ENCODE results near the gene PDLIM4. TPM values are rescaled to one million over a fixed set of nuclear protein-coding genes. Genes with fewer than 3 reads are reported as not detected.

PDLIM4 gene
- total RNA-seq, 1 donor from 2014 or later: 92.0 TPM

DNA sequence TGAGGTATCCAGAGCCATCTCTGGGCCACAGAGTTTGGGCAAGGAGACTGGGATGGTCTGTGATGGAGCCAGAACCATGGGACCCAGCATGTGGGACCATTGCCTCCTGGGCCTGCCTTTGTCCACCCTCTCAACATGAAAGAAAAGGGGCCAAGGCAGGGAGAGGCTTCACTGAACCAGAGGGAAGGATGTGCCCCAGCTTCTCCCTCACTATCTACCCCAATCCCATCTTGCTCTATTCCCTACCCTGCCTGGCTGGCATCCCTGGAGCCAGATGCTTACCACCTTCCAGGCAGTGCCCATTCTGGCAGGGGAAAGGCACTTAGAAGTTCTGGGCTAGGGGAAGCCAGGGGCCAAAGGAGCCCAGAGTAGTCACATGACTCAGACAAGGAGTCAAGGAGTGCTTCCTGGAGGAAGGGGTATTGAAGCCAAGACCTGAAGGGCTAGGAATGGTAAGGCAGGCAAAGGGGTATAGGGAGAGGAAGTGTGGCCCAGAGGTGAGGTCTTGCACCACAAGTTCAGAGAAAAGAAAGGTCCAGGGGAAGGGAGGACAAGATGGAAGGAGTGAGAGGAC is 9.8 kb downstream of the PDLIM4 start:
- DNase-seq (ENCODE audit: low read depth): no peak

DNA sequence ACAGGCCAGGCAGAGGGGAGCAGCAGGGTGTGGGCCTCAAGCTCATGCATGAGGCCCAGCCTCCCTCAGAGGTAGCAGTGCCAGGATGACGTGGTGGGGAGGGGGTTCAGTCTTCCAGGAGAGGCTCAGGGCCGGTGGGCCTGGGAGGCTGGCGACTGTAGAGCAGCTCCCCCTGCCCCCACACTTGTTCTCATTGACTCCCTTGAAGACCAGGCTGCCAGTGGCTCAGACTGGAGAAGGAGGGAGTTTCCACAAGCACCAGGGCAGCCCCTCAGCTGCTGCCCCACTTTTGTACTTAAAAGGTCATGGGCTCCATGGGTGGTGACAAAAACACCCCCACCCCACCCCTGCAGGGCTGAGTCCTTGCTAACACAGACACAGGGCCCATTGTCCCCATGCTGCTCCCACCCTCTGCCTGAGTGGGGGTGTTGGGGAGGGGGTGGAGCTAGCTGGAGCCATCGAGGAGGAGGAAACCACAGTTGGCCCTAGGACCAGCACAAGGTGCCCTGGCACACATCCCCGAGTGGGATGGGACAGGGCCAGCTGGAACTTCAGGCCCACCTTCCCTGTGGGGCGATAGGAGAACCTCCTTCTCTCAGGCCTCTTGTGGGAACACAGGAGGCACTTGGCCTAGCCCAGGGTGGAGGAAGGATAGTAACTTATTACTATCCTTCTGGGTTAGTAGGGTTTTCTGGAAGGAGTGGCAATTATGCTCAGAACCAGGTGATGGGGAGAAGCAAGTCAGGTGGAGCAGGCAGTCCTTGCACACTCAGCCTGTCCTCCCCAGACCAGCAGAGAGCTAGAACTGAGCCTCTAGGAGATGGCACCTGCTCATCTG is 10.7 kb downstream of the PDLIM4 start:
- DNase-seq (ENCODE audit: low read depth): no peak

DNA sequence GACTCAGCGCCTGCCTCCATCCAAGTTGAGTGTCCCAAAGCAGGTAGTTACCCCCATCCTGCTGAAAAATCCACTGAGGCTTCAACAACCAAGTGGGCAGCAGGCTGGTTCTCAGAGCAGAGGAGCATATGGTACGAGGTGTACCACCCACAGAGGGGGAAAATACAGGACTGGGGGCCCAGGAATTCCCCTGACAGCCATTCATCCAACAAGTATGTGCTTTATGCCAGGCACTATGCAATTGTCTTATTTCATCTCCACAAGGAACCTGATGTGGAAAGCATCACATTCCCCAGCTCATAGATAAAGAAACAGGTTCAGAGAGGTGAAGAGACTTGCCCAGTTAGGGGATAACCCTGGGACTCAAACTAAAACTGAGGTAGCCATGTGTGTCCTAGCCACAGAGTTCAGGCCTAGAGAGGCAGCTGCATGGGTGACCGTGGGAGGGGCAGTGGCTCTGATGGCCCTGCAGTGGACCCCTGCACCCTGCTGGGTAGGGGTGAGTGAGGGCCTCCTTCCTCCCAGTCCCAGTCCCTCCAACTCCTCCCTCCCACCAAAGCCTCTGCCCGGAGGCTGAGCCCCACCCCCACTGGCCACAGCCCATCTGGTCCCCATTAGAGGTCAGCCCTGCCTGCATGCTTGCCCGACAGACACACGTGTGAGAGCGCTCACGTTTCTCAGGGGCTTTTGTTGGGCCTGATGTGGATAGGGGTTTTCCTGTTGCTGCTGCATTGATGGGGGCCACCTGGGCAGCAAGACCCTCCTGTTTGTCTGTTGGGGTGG is 11.5 kb downstream of the PDLIM4 start:
- peak; percentile 82 for DNase-seq (ENCODE audit: low read depth)

GRCh38 chr5:132269635-132270334 is 12.3 kb downstream of the PDLIM4 start:
- DNase-seq (ENCODE audit: low read depth): no peak

DNA sequence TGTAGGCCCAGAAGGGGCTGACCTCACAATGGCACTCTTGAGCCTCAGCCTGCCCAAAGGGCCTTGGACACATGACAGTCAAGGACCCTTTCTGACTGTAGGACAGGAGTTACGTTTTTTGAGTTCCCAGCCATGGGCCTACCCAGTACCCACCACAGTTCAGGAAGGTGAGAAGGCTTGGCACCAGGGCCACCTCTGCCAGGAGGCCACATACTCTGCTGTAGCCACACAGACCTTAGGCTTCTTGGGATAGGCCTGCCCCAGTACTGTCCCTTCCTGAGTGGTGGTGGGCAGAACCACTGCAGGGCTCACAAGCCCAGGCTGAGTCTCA is 12.8 kb downstream of the PDLIM4 start:
- no peak for DNase-seq (ENCODE audit: low read depth)

DNA sequence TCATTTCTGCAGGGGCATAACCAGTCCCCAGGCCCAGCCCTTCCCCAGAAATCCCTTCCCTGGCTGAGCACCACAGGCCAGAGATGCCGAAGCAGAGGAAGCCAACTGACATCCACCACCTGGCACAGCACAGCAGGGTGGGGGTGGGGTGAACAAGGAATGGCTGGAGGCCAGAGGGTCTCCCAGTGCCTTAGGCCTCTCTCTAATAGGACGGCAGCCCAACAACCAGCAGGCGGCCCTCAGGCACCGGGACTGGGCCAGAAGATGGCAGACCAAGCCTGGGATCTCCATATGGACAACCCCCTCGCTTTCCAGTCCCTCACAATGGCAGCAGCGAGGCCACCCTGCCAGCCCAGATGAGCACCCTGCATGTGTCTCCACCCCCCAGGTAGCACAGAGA is 13.2 kb downstream of the PDLIM4 start:
- no peak for DNase-seq (ENCODE audit: low read depth)

DNA sequence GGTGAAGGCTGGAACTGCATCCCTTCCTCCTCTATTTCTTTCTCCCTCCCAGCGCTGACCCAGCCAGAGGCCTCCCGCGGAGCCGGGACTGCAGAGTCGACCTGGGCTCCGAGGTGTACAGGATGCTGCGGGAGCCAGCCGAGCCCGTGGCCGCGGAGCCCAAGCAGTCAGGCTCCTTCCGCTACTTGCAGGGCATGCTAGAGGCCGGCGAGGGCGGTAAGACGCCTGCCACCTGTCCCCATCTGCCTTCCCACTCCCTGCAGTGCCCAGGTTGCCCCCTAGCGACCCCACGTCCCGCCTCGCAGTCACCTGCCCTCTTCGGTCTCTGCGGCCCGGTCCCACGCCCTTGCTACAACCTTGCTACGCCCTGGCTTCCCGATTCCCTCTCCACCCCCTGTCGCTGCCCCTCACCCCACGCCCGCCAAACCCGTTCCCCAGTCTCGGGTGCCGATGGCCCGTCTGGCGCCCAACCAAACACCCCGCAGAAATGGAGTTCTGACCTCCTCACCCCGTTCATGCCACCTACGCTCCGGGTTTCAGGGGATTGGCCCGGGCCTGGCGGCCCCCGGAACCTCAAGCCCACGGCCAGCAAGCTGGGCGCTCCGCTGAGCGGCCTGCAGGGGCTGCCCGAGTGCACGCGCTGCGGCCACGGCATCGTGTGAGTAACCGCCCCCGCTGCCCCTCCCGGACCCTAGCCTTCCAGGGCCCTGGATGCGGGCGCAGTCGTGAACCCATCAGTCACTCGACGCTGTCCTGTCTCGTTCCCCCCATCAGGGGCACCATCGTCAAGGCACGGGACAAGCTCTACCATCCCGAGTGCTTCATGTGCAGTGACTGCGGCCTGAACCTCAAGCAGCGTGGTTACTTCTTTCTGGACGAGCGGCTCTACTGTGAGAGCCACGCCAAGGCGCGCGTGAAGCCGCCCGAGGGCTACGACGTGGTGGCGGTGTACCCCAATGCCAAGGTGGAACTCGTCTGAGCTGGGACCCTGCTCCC is 14.1 kb downstream of the PDLIM4 start:
- no peak for DNase-seq (ENCODE audit: low read depth)

GRCh38 chr5:132272311-132273210 is 15.1 kb downstream of the PDLIM4 start:
- peak; percentile 52 for DNase-seq (ENCODE audit: low read depth)

- peak; percentile 87 for DNase-seq (ENCODE audit: low read depth)
Measured at GRCh38 chr5:132273631-132274030, 16.1 kb downstream of the PDLIM4 start.

DNA sequence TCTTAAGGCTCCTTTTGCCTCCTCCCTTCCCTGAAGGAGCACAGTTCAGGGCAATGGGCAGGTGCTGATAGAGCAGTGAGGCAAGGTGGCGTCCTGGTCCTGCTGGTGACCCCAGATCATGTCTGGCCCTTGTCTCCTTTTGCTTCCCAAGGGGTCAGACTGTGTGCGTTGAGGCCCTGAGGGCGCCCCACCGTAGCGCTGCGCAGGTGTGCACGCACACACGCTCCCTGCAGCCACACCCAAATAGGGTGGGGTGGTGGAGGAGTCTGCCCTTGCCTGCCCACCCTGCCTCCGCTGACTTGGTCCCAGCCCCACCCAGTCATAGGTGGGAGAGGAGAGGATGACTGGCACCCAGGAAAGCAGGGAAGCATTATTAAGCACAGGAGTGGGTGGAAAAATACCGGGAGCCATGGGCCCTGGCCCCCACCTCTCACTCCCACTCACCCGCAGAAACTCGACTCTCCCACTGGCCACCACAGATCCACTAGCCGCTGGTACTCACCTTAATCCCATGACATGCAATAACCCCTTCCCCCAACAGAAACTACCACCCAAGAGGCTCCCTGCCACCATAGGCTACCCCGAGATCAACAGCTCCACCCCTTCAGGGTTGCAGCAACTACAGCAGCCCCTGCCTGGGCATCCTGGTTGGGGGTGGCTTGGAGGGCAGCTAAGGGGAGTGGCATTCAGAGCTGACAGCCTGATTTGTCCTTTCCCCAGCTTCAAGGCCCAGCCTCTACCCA is 16.7 kb downstream of the PDLIM4 start:
- no peak for DNase-seq (ENCODE audit: low read depth)

DNA sequence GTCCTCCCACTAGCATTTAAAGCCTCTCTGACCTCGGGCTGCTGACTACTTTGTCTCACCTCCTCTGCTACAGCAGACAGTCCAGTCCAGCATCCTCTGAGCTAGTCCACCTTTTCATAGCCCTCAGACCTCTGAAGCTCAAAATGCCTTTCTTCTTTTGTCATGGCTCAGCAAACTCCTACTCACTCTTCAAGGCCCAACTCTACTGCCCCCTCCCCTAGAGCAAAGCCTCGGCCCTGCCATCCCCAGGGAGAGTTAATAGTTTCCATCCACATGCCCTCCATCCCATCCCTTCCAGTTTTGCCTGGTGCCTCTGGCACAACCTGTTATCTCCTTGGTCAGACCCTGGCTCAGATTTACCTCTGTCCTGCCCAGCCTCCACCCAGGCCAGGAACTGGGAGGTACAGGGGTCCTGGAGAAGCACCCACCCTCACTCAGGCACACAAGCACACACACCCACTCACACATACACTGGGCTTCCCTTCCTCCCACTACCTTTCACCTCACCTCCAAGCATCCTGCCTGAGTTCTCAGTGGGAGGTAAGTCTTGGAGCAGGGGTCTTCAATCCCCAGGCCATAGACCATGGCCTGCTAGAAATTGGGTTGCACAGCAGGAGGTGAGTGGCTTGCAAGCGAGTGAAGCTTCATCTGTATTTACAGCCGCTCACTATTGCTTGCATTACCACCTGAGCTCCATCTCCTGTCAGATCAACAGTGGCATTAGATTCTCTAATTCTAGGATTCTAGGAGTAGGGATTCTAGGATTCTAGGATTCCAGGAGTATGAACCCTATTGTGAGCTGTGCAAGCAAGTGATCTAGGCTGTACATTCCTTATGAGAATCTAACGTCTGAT is 18.1 kb downstream of the PDLIM4 start:
- DNase-seq (ENCODE audit: low read depth): no peak

DNA sequence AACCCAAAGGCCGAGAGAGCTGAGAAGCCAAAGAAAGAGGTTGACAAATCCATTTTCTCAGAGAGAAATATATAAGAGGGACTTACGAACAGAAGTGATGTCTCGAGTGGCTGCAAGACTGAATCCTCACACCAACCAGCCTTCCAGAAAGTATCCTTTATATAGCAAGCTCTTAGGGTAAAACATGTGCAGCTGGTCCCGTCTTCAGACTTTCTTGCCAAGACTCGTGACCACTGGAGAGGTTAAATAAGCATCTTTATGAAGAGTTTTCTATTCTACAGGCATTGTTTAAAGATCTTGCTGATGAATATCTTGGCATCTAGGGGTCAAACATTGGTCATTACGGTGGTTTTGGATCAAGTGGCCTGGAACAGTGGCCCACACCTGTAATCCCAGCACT is 19.8 kb downstream of the PDLIM4 start:
- no peak for DNase-seq (ENCODE audit: low read depth)

DNA sequence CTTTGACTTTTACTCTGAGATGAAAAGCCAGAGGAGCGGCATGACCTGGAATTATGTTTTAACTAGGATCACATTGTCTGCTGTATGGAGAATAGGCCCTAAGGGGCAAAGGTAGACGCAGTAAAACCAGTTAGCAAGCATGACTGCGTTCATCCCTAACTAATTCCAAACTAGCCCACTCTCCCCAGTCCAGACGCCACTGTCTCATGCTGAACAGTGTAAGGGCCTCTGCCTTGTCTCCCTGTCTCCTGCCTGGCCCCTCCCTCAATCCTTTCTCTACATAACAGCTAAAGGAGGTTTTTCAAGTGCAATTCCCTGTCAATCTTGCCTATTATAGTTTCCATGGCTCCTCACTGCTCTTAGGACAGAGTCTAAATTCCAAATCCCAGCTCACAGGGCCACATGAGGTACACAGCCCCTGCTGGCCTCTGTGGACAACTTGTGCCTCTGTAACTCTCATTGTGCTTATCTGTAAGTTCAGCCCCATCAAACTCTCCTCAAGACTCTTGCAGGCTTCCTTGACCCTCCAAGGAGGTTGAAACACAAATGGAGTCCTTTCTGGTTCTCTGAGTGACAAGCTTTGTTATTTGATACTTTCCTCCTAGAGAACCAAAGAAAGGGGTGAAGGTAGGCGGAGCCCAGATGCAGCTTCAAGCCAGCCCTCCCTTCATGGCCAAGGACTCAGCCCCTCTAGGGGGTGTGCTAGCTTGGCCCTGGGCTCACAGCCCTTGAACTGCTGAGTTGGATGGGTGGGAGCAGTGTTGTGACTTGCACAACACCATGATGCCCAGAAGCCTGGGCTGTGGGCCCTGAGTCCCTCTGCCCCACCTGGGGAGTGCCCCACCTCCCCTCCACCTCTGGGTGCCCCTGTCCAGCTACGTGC is 20.7 kb downstream of the PDLIM4 start:
- DNase-seq (ENCODE audit: low read depth): no peak

- no peak for DNase-seq (ENCODE audit: low read depth)
Measured at GRCh38 chr5:132279801-132280200, 22.3 kb downstream of the PDLIM4 start.

DNA sequence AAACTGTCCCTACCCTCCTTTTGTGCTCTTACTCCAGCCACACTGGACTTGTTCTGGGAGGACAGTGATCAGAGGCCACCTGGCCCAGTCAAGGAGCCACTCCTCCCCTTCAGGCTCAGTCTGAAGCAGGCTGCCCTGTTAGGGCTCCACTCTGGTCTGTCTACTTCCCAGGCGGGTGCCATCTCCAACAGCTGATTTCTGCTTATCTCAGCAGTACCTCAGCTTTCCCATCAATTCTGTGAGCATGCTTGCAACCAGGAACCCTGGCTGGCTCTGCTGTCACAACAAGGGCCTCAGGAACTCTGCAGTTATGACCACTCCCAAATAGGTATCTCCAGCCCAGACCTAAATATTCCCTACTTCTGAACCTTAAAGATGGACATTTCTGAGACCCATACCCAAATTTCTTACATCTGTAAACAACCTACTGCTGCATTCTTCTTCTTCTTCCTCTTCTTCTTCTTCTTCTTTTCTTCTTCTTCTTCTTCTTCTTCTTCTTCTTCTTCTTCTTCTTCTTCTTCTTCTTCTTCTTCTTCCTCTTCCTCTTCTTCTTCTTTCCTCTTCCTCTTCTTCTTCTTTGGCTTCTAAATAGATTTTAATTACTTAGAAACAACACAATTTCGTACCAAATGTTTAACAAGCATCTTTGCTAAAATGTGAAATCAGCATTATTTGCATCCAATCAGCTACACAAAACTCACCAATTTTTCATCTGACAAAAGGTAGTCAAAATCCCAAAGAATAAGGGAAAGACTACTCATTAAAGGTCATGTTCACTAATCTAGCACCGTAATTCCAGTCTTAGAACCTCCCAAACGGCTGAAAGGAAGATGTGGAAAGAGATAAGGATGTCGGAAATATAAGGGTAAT is 23.1 kb downstream of the PDLIM4 start:
- DNase-seq (ENCODE audit: low read depth): no peak
